ENCODE data around the gene KIF21B. TPM values are rescaled to one million over a fixed set of nuclear protein-coding genes. Genes with fewer than 3 reads are reported as not detected.

KIF21B gene
- total and polyA plus RNA-seq, 2 of the 8 experiments (the other 6 are each of a cell fraction or from before 2014, with no cell fraction given), result 10.8 to 26.5 TPM

DNA sequence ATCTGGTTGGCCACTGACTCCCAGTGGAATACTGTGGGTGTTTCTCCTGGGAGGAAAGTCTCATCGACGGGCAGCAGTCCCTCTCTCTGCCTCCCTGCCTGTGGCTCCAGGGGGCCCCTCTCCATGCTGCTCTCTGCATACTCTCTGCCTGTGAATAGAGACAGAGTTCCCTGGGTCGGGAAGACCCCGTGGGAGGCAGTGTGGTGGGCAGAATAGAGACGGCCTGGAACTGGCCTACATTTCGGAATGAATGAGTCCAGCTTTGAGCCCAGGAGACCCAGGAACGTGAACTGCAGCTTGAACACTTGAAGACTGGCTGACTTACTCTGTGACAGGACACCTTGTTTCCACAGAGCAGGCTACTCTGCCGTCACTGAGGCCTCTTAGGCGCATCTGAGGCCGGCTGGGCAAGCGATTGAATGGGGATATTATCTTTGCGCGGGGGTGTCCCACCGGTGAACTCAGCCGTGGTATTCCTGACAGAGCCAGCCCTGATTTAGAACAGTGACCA, 64.0 kb downstream of the KIF21B start:
- Histone ChIP-seq H3K18ac (ENCODE audit: extremely low read depth, low read length) (no peak overlapping the region), H3K23me2 (ENCODE audit: low read depth, low read length) (no peaks in the 10 kb centered on the region), H3K4me3 (ENCODE audit: extremely low read depth in 1 of 4, insufficient read depth in 2 of 4, low read depth in 3 of 4, low read length in 4 of 4) (no peak overlapping the region), H3K4me1 (replicated peaks in 1 of 4; ENCODE audit: control insufficient read depth in 3 of 4, insufficient read depth in 4 of 4, low read length in 3 of 4) (peaks cover 0 to 3% (median under 1%) of the 10 kb centered on the region in 4 experiments; a peak in 2 of 7 replicates), H3K4me2 (ENCODE audit: insufficient read depth in 1 of 2, low read depth in 2 of 2, low read length in 2 of 2) (no peak overlapping the region), H4K8ac (ENCODE audit: extremely low read depth, insufficient read depth, low read length) (peak overlapping the region; percentile 12; the same call in 1 of the 2 replicates), H2BK20ac (ENCODE audit: low read length) (no peak overlapping the region), H2BK120ac (replicated peaks; ENCODE audit: low read depth, low read length) (no peak overlapping the region), H3K79me2 (ENCODE audit: control insufficient read depth in 1 of 2, insufficient read depth in 2 of 2, low read length in 2 of 2) (no peaks in the 10 kb centered on the region), H3K36me3 (ENCODE audit: control insufficient read depth in 2 of 4, insufficient read depth in 4 of 4, low read length in 3 of 4) (no peaks in the 10 kb centered on the region), H2BK12ac (ENCODE audit: low read depth, low read length) (no peak overlapping the region), H3K27ac (ENCODE audit: low read depth, low read length) (no peak overlapping the region), H3K56ac (replicated peaks; ENCODE audit: insufficient read length, low read depth, low read length) (no peak overlapping the region), H2AK5ac (ENCODE audit: low read depth, low read length) (no peak overlapping the region), H3K4ac (replicated peaks; ENCODE audit: insufficient read length, low read depth, low read length) (no peak overlapping the region), H3K9me3 (ENCODE audit: insufficient read depth in 2 of 2, low read depth in 1 of 2, low read length in 1 of 2) (no peaks in the 10 kb centered on the region), H3K14ac (ENCODE audit: insufficient read length) (no peak overlapping the region), H4K5ac (ENCODE audit: insufficient read length, low read depth, low read length) (no peak overlapping the region), H2BK5ac (ENCODE audit: low read depth, low read length) (no peak overlapping the region), H4K91ac (replicated peaks; ENCODE audit: insufficient read length, low read length) (no peak overlapping the region), H3K9ac (replicated peaks in 1 of 4; ENCODE audit: extremely low read depth in 1 of 4, low read depth in 3 of 4, low read length in 3 of 4) (no peak overlapping the region), H3K79me1 (ENCODE audit: low read depth, low read length) (no peaks in the 10 kb centered on the region), H3K27me3 (replicated peaks in 1 of 4; ENCODE audit: control insufficient read depth in 3 of 4, extremely low read depth in 1 of 4, insufficient read depth in 3 of 4, low read length in 3 of 4) (no peaks in the 10 kb centered on the region), H2BK15ac (ENCODE audit: low read length) (no peak overlapping the region), H2AFZ (ENCODE audit: low read length) (0 out of 2 replicates have a peak overlapping the region, but pooled peaks have one; percentile 30), H3K23ac (ENCODE audit: insufficient read length) (no peak overlapping the region), H4K20me1 (replicated peaks in 1 of 2; ENCODE audit: control insufficient read depth in 1 of 2, insufficient read depth in 2 of 2, low read length in 2 of 2) (no peaks in the 10 kb centered on the region)
- DNase-seq (ENCODE audit: low read depth in 1 of 2, low spot score in 2 of 2) (no peak), FAIRE-seq (no peak)
- TF ChIP-seq RAD21 (IDR thresholded peaks at IDR 0.05 in 1 of 2, conservative IDR thresholded peaks at IDR 0.05 in 1 of 2; ENCODE audit: low read depth in 2 of 2, low read length in 2 of 2) (peak in 1 of 2 experiments; percentile 2; a peak in 1 of 4 replicates), NANOG (IDR thresholded peaks at IDR 0.05; ENCODE audit: insufficient read depth, low read depth, low read length, poor library complexity, severe bottlenecking) (no peak)
- ChIA-PET POLR2A (ENCODE audit: partially characterized antibody) (interaction anchor here (1.3 kb wide), 1 partner anchor 67 kb away, joined by 3 read pairs; no protein-coding TSS in a partner anchor), CTCF (ENCODE audit: partially characterized antibody) (interaction anchor here (0.8 to 3.3 kb wide), 7 partner anchors 11 to 73 kb away, joined by 3 to 19 read pairs (median 4); no protein-coding TSS in a partner anchor)
- 88% methylated on average over 15 of the region's 15 CpGs; no CpG with 5 or more reads in 1 of the 2 experiments for WGBS, 2 experiments (ENCODE audit: extremely low coverage in 1 of 2, insufficient coverage in 1 of 2, insufficient read length in 1 of 2, insufficient replicate concordance in 2 of 2, low coverage in 1 of 2, low lambda C conversion rate in 2 of 2, missing lambda C conversion rate in 1 of 2)
